Left lung (tissue), 10 donors: ENCODE results near the gene DLX3. TPM values are rescaled to one million over a fixed set of nuclear protein-coding genes. Genes with fewer than 3 reads are reported as not detected.

ENCODE experiments used
- ATAC-seq: fragments of 200-7000 bp; cut with Tn5 transposase; one replicate; pipeline ENCODE4 v1.9.1; 2020; ENCODE audit warnings: moderate library complexity
- DNase-seq, 4 donors: peaks; one replicate each; pipeline ENCODE4 v3.0.0-alpha.2; 2013 to 2020
- H3K27ac ChIP-seq, 2 donors: fragments of 200-600 bp; sonication (generic) in 1 of 2; one replicate each; pipeline versions ENCODE4 v1.5.0 to v1.8.0; 2020 to 2021
- H3K27me3 ChIP-seq, 2 donors: fragments of 200-600 bp; sonication (generic) in 1 of 2; one replicate each; pipeline versions ENCODE4 v1.5.0 to v1.8.0; 2020 to 2021
- H3K36me3 ChIP-seq, 2 donors: fragments of 200-600 bp; sonication (generic) in 1 of 2; one replicate each; pipeline versions ENCODE4 v1.5.0 to v1.8.0; 2020 to 2021
- H3K4me1 ChIP-seq, 2 donors: fragments of 200-600 bp; one replicate each; pipeline ENCODE4 v1.8.0; 2021
- H3K4me3 ChIP-seq, 2 donors: fragments of 200-600 bp; sonication (generic) in 1 of 2; one replicate each; pipeline versions ENCODE4 v1.5.0 to v1.8.0; 2020 to 2021; ENCODE audit warnings: mild to moderate bottlenecking in 1 of 2
- H3K9me3 ChIP-seq, 2 donors: fragments of 200-600 bp; sonication (generic) in 1 of 2; one replicate each; pipeline versions ENCODE4 v1.5.0 to v1.8.0; 2020 to 2021
- CTCF ChIP-seq, 2 donors: fragments of 200-600 bp; sonication (generic) in 1 of 2; IDR thresholded peaks; one replicate each; pipeline versions ENCODE4 v1.5.0 to v1.8.0; 2021; ENCODE audit warnings: antibody characterized with exemption in 2 of 2
- intact Hi-C, 2 donors: fragments of 100-400 bp; cut with DNase I; formaldehyde crosslinking; loops; one replicate each; pipeline versions ENCODE4 v1.11.2 to v1.14.2; 2022
- polyA plus RNA-seq, 6 donors: library from polyadenylated mRNA; unstranded; fragments of 120-200 nt; gene quantifications; one replicate each; pipeline ENCODE4 v1.2.1, GENCODE V29; 2013; ENCODE audit not compliant: insufficient read length in 6 of 6
- total RNA-seq, 2 donors: library from RNA; stranded (reverse); fragmentation: NEBNext Ultra II Directional; extraction: Animal tissue kit (Norgen Biotek cat#: 25700); gene quantifications; one replicate each; pipeline ENCODE4 v1.2.1, GENCODE V29; 2021
- donor health status: DM: no; HTN: yes; CAD: no.
- donor health status: DM: no; HTN: no; CAD: no.

DLX3 gene
- total and polyA plus RNA-seq, 8 donors = 0.52 to 2.2 (median 1.3) TPM

- H3K36me3 ChIP-seq = no peaks in the 10 kb centered on the region
- H3K27ac ChIP-seq = no peak overlapping the region
- H3K9me3 ChIP-seq = no peaks in the 10 kb centered on the region
- no peaks in the 10 kb centered on the region for H3K4me1 ChIP-seq
- no peak for ATAC-seq
- H3K27me3 ChIP-seq = peaks cover 0 to 72% of the 10 kb centered on the region in 2 donors
- TF ChIP-seq CTCF (IDR thresholded peaks at IDR 0.05) = no peak
- peak in 1 of 4 donors; percentile 47 for DNase-seq
- intact Hi-C loops = no loop called here
- no peak overlapping the region for H3K4me3 ChIP-seq
Observed at GRCh38 chr17:49951362-49952082, 43.5 kb downstream of the DLX3 start.

- Histone ChIP-seq H3K27ac (no peak overlapping the region), H3K9me3 (no peaks in the 10 kb centered on the region), H3K4me1 (no peaks in the 10 kb centered on the region), H3K27me3 (peaks cover 0 to 84% of the 10 kb centered on the region in 2 donors), H3K36me3 (no peaks in the 10 kb centered on the region), H3K4me3 (no peak overlapping the region)
- no peak for TF ChIP-seq CTCF (IDR thresholded peaks at IDR 0.05)
- no peak for DNase-seq
- ATAC-seq = no peak
- intact Hi-C loops = no loop called here
Observed at GRCh38 chr17:49949634-49950033, 45.4 kb downstream of the DLX3 start.

- peaks cover 0 to 94% of the 10 kb centered on the region in 2 donors for H3K27me3 ChIP-seq
- intact Hi-C loops = no loop called here
- no peak for ATAC-seq
- H3K27ac ChIP-seq = no peak overlapping the region
- no peak overlapping the region for H3K4me3 ChIP-seq
- H3K36me3 ChIP-seq = no peaks in the 10 kb centered on the region
- H3K4me1 ChIP-seq = no peaks in the 10 kb centered on the region
- TF ChIP-seq CTCF (IDR thresholded peaks at IDR 0.05) = no peak
- no peaks in the 10 kb centered on the region for H3K9me3 ChIP-seq
- DNase-seq = peak in 1 of 4 donors; percentile 51
Observed at GRCh38 chr17:49946964-49947584, 48.0 kb downstream of the DLX3 start.

DNA sequence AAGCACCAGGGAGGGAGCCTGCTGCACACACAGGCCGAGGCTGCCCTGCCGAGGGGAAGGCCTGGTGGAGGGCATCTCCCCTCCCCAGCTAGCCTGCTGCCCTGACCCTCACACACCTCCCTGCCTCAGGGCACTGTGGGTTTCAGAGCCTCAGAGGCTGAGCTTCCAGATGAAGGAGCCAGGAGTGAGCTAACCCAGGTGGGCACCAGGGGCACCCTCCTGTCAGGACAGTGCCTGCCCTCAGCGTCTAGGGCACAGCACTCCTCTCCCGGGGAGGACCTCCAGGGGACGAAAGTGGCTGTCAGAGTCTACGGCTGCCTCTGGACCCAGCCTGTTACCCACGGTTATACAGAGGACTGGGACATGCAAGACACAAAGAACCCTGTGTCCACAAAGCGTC is 48.8 kb downstream of the DLX3 start:
- Histone ChIP-seq H3K9me3 (no peaks in the 10 kb centered on the region), H3K4me1 (no peaks in the 10 kb centered on the region), H3K4me3 (no peak overlapping the region), H3K27me3 (peaks cover 0 to 94% of the 10 kb centered on the region in 2 donors), H3K36me3 (no peaks in the 10 kb centered on the region), H3K27ac (no peak overlapping the region)
- DNase-seq (peak in 1 of 4 donors; percentile 54), ATAC-seq (no peak)
- intact Hi-C loops = no loop called here
- TF ChIP-seq CTCF (IDR thresholded peaks at IDR 0.05) = no peak

GRCh38 chr17:49944273-49944870 is 50.7 kb downstream of the DLX3 start:
- no peak for TF ChIP-seq CTCF (IDR thresholded peaks at IDR 0.05)
- Histone ChIP-seq H3K27me3 (peaks cover 0 to 94% of the 10 kb centered on the region in 2 donors), H3K4me1 (no peaks in the 10 kb centered on the region), H3K27ac (no peak overlapping the region), H3K4me3 (no peak overlapping the region), H3K36me3 (no peaks in the 10 kb centered on the region), H3K9me3 (no peaks in the 10 kb centered on the region)
- DNase-seq = peak in 1 of 4 donors; percentile 60
- intact Hi-C loops = no loop called here
- no peak for ATAC-seq
